Placental pericyte (primary cell): ENCODE data around the gene RSPH4A. TPM values are rescaled to one million over a fixed set of nuclear protein-coding genes. Genes with fewer than 3 reads are reported as not detected.

Source experiments
- total RNA-seq: library from RNA; depleted of rRNA; stranded (reverse); fragments of >200 nt; gene quantifications from 2 replicates; pipeline ENCODE4 v1.2.3, GENCODE V29; 2012

The RSPH4A gene
- 0.22 and 0.43 TPM in 2 replicates for total RNA-seq

GRCh38 chr6:116615937-116616736, at the start of gene RSPH4A:
TSS of gene RSPH4A (plus strand) at chr6:116616479. CDS start at chr6:116616624, 145 bp downstream.

DNA sequence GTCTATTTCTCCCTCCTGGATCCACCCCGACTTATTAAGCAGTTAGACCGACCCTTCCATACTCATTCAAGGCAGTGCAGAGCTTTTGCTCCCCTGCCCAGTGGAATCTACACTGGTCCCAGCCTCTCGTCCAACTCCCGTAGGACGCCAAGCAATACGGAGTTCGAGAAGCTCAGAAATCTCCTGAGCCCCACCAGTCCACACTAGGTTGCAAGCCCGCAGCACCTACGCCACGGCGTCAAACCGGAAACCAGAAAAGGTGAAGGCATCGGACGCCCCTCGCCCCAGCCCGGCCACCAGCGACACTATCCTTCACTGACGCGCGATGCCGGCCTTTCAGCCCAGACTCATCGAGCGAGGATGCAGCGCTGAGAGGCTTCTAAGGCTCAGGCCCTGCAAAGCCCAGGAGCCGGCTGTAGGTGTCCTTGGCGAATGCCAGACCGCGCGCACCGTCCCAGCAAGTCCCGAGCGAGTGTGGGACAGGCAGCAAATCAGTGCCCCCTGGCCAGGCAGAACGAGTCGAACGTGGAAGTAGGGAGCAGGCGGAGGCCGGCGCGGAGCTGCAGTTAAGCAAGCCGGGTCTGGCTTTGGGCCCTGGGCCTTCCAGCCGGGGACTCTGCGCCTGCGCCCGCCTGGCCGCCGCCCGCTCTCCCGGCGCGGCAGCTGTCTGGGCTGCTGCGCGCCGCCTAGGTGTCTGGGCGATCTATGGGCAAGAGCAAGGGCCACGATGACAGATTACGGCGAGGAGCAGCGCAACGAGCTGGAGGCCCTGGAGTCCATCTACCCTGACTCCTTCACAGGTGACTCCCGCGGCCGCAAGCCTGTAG, 45.2 kb upstream of the RSPH4A start, which contains the start of gene RWDD1:
Gene RWDD1 (plus strand): TSS at position 649 of the 827 bp plus-strand sequence. CDS start 79 bp downstream, at position 728.

GRCh38 chr6:116680880-116681672, 64.8 kb downstream of the RSPH4A start, which contains the start of gene KPNA5:
TSS of gene KPNA5 (plus strand) at chr6:116681211. CDS start at chr6:116681335, 124 bp downstream.

Other genes starting within 250 kb of the RSPH4A start
- gene DSE, start 245.5 kb upstream of the RSPH4A start, total RNA-seq = 108 and 119 TPM in 2 replicates
- 0.29 and 0.44 TPM in 2 replicates for gene CALHM6, start 155.1 kb upstream of the RSPH4A start, total RNA-seq
- gene CALHM5, start 104.8 kb upstream of the RSPH4A start, total RNA-seq = 2.2 and 7.7 TPM in 2 replicates
- under 0.01 TPM in 1 of 2 replicates, not detected in the other for gene TRAPPC3L, start 70.8 kb upstream of the RSPH4A start, total RNA-seq
- gene CALHM4, start 62.7 kb upstream of the RSPH4A start, total RNA-seq = 0.14 TPM in 1 of 2 replicates, not detected in the other
- gene RWDD1, start 45.0 kb upstream of the RSPH4A start, total RNA-seq = 26.9 and 30.6 TPM in 2 replicates
- 7.2 and 12.5 TPM in 2 replicates for gene ZUP1, start 52.3 kb downstream of the RSPH4A start, total RNA-seq
- gene KPNA5, start 64.7 kb downstream of the RSPH4A start, total RNA-seq = 8.4 and 8.5 TPM in 2 replicates
- 25.5 TPM in 1 of 2 replicates, not detected in the other for gene FAM162B, start 149.2 kb downstream of the RSPH4A start, total RNA-seq
- 0.14 TPM in 1 of 2 replicates, not detected in the other for gene GPRC6A, start 212.6 kb downstream of the RSPH4A start, total RNA-seq